Thoracic aorta (tissue), 2 donors: ENCODE results near the gene RCE1. TPM values are rescaled to one million over a fixed set of nuclear protein-coding genes. Genes with fewer than 3 reads are reported as not detected.

ENCODE experiments used
- ATAC-seq: fragments of 150-250 bp; one replicate; pipeline ENCODE4 v1.8.0; 2017; ENCODE audit warnings: low read depth; ENCODE audit not compliant: insufficient number of reproducible peaks, low FRiP score
- DNase-seq: peaks from one replicate; pipeline ENCODE4 v3.0.0-alpha.2; 2020; ENCODE audit warnings: low spot score
- H3K27ac ChIP-seq, 2 donors: fragments of 200-600 bp; sonication (generic); 1 replicate in 1 of 2; 2 replicates in 1 of 2; pipeline ENCODE4 v1.5.1; 2016; ENCODE audit warnings: mild to moderate bottlenecking in 2 of 2, moderate library complexity in 2 of 2
- H3K27me3 ChIP-seq: fragments of 200-600 bp; sonication (generic); replicated peaks from 2 replicates; pipeline ENCODE4 v1.6.0; 2016; ENCODE audit warnings: mild to moderate bottlenecking; ENCODE audit not compliant: insufficient read depth
- H3K36me3 ChIP-seq: fragments of 200-600 bp; sonication (generic); one replicate; pipeline ENCODE4 v1.5.1; 2016
- H3K4me1 ChIP-seq, 2 donors: fragments of 200-600 bp; sonication (generic); 1 replicate in 1 of 2; 2 replicates in 1 of 2; pipeline versions ENCODE4 v1.5.1 to v1.6.0; 2016; ENCODE audit warnings: low read depth in 2 of 2, mild to moderate bottlenecking in 1 of 2; ENCODE audit not compliant: control insufficient read depth in 1 of 2
- H3K4me3 ChIP-seq: fragments of 200-600 bp; sonication (generic); 2 replicates; pipeline ENCODE4 v1.5.1; 2016; ENCODE audit warnings: mild to moderate bottlenecking
- H3K9me3 ChIP-seq: fragments of 200-600 bp; sonication (generic); 2 replicates; pipeline ENCODE4 v1.5.1; 2016
- total RNA-seq, 2 donors: library from RNA; depleted of rRNA; stranded (reverse); fragments of >200 nt; gene quantifications; one replicate each; pipeline versions ENCODE4 v1.1.0 to v1.2.3, GENCODE V29; 2016
- TF ChIP-seq, protein P1 (sequence below): fragments of 200-600 bp; sonication (generic); IDR thresholded peaks from one replicate; pipeline ENCODE4 v1.5.1; 2019; ENCODE audit warnings: antibody characterized with exemption

The RCE1 gene
- total RNA-seq, 2 donors from 2014 or later, result 11.9 to 17.5 TPM

DNA sequence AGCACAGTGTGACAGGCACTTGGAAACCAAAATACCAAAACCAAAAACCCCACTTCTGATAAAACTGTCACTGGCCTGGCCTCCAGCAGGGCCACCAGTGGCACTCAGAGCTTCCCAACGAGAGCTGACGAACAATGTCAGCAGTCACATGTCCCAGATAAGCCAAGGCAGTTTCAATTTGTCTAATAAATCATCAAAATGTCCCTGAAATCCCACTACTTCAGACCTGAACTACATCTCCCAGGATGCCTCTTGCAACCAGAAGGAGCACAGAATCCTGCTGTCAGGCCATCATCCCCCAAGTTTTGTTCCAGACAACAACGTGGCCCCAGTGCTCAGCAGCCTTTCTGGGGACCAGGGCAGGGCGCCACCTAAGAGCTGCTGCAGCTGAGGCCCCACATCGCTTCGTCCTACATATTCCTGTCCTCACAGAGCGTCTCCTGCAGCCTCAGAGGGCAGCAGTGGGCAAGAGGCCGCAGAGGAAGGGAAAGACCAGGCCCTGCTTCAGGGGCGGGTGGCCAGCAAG is 38.7 kb downstream of the RCE1 start:
- Histone ChIP-seq H3K9me3 (no peaks in the 10 kb centered on the region), H3K27ac (no peak overlapping the region), H3K4me3 (no peak overlapping the region), H3K27me3 (no peaks in the 10 kb centered on the region), H3K36me3 (no peaks in the 10 kb centered on the region), H3K4me1 (peaks cover 0 to 10% of the 10 kb centered on the region in 2 donors)
- ATAC-seq, result no peak
- TF ChIP-seq, protein P1, sequence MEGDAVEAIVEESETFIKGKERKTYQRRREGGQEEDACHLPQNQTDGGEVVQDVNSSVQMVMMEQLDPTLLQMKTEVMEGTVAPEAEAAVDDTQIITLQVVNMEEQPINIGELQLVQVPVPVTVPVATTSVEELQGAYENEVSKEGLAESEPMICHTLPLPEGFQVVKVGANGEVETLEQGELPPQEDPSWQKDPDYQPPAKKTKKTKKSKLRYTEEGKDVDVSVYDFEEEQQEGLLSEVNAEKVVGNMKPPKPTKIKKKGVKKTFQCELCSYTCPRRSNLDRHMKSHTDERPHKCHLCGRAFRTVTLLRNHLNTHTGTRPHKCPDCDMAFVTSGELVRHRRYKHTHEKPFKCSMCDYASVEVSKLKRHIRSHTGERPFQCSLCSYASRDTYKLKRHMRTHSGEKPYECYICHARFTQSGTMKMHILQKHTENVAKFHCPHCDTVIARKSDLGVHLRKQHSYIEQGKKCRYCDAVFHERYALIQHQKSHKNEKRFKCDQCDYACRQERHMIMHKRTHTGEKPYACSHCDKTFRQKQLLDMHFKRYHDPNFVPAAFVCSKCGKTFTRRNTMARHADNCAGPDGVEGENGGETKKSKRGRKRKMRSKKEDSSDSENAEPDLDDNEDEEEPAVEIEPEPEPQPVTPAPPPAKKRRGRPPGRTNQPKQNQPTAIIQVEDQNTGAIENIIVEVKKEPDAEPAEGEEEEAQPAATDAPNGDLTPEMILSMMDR, result no peak
- no peak for DNase-seq

DNA sequence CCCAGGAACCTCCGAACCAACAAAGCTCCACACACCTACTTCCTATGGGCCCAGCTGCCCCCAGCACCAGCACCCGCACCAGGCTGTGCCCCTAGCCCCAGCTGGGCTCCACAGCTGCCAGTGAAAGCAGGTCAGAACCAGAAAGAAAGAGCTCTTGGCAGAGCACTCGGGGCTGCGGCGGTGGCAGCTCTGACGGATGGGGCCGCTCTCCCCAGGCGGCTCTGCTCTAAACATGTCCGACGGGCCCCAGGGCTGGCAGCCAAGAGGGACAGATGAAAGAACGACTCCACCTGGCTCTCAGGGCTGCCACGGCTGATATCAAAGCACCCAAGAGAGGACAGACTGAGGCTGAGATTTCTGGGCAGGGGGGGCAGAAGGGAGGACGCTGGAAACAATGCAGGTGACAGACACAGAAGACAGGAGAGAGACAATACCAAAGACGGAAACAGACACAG is 39.3 kb downstream of the RCE1 start:
- ATAC-seq (no peak), DNase-seq (no peak)
- H3K4me3 ChIP-seq, result peak overlapping the region; percentile 70
- H3K27ac ChIP-seq, result no peak overlapping the region
- no peaks in the 10 kb centered on the region for H3K27me3 ChIP-seq
- no peaks in the 10 kb centered on the region for H3K36me3 ChIP-seq
- peaks cover 0 to 10% of the 10 kb centered on the region in 2 donors for H3K4me1 ChIP-seq
- TF ChIP-seq, protein P1, result no peak
- no peaks in the 10 kb centered on the region for H3K9me3 ChIP-seq

DNA sequence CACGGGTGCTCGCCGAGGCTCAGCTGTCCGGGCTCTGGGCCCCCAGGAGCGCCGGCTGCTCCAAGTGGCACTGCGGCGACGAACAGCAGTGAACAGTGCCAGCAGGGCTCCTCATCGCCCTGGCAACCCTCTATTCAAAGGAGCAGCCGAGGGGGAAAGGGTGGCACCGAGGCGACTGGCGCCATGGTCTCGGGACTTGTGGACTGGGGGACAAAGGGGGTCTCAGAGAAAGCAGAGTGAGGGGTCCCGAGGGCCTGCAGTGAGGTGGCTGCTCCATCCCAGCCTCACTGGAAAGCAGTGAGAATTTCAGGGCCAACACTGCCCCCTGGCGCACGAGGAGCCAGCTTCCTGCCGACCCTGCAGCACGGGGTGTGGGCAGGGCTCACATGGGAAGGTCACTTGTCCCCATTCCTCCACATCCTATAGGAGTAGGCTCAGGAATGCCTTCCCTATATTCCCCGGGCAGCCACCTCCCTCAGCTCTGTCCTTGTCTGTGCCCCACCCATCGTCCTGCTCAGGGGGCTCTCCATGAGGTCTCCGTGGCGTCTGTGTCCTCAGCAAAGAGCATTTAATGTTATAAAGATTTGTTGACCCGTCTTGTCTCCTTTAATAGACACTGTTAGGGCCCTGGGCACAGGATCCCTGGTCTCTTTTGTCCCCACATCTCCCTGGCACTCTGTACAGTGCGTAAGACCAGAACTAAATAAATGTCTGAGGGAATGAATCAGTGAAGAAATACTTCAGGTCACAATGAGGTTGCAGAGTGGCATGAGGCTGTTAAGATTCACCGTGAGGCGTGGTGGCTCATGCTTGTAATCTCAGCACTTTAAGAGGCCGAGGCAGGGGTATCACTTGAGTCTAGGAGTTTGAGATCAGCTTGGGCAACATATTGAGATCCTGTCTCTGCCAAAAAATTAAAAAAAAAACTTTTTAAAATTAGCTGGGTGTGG is 40.0 kb downstream of the RCE1 start:
- ATAC-seq (peak; percentile 68), DNase-seq (no peak)
- Histone ChIP-seq H3K36me3 (no peaks in the 10 kb centered on the region), H3K4me3 (peak overlapping the region; percentile 70), H3K4me1 (peaks cover 0 to 10% of the 10 kb centered on the region in 2 donors), H3K27me3 (no peaks in the 10 kb centered on the region), H3K9me3 (no peaks in the 10 kb centered on the region), H3K27ac (no peak overlapping the region)
- TF ChIP-seq, protein P1, result peak; percentile 69

DNA sequence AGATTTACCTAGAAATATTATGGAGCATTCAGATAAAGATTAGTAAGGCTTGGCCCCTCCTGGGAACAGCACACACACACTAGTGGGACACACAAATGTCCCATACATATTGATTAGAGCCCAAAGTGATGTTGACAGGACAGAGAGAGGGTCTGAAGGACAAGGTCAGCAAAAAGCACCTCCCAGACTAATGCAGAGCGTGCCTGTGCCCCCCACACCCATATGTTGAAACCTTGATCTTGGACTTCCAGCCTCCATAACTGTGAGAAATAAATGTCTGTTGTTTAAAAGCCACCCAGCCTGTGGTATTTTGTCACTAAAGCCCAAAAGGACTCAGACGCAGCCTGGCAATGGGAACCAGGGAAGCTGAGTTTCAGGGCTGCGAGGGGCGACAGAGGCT is 41.2 kb downstream of the RCE1 start:
- TF ChIP-seq, protein P1, result no peak
- DNase-seq (no peak), ATAC-seq (no peak)
- Histone ChIP-seq H3K9me3 (no peaks in the 10 kb centered on the region), H3K4me3 (no peak overlapping the region), H3K27ac (no peak overlapping the region), H3K36me3 (no peaks in the 10 kb centered on the region), H3K4me1 (peaks cover 0 to 10% of the 10 kb centered on the region in 2 donors), H3K27me3 (no peaks in the 10 kb centered on the region)

DNA sequence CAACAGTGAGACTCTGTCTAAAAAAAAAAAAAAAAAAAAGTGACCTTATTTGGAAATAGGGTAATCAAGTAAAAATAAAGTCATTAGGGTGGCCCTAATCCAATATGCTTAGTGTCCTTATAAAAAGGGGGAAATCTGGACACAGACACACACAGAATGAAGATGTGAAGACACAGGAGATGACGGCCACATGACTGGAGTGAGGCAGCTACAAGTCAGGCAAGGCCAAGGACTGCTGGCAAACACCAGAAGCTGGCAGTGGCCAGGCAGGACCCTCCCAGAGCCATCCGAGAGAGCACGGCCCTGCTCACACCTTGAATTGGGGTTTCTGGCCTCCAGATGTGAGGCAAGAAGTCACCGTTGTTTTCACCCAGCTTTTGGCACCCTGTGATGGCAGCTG is 42.2 kb downstream of the RCE1 start:
- no peak overlapping the region for H3K27ac ChIP-seq
- H3K4me1 ChIP-seq, result peaks cover 0 to 10% of the 10 kb centered on the region in 2 donors
- no peaks in the 10 kb centered on the region for H3K36me3 ChIP-seq
- H3K4me3 ChIP-seq, result no peak overlapping the region
- H3K9me3 ChIP-seq, result no peaks in the 10 kb centered on the region
- no peaks in the 10 kb centered on the region for H3K27me3 ChIP-seq
- TF ChIP-seq, protein P1, result no peak
- ATAC-seq (no peak), DNase-seq (no peak)
